PC-3 (cell line): Measurements from ENCODE around the gene GFER.

Experiments used
- CTCF ChIP-seq: fragments of 300-600 bp; sonication (generic); conservative IDR thresholded peaks from 2 replicates; pipeline ENCODE4 v1.5.1; 2017; ENCODE audit warnings: antibody characterized with exemption, low read depth, mild to moderate bottlenecking, low read length
- EZH2 ChIP-seq: fragments of 300-600 bp; sonication (generic); IDR thresholded peaks from one replicate; pipeline ENCODE4 v1.6.1; 2017; ENCODE audit warnings: antibody characterized with exemption, mild to moderate bottlenecking, low read length; ENCODE audit not compliant: unreplicated experiment
- EZH2phosphoT487 ChIP-seq: fragments of 300-600 bp; sonication (generic); IDR thresholded peaks from 2 replicates; pipeline ENCODE4 v1.6.1; 2018; ENCODE audit warnings: mild to moderate bottlenecking, antibody characterized with exemption, low read length, borderline replicate concordance

DNA sequence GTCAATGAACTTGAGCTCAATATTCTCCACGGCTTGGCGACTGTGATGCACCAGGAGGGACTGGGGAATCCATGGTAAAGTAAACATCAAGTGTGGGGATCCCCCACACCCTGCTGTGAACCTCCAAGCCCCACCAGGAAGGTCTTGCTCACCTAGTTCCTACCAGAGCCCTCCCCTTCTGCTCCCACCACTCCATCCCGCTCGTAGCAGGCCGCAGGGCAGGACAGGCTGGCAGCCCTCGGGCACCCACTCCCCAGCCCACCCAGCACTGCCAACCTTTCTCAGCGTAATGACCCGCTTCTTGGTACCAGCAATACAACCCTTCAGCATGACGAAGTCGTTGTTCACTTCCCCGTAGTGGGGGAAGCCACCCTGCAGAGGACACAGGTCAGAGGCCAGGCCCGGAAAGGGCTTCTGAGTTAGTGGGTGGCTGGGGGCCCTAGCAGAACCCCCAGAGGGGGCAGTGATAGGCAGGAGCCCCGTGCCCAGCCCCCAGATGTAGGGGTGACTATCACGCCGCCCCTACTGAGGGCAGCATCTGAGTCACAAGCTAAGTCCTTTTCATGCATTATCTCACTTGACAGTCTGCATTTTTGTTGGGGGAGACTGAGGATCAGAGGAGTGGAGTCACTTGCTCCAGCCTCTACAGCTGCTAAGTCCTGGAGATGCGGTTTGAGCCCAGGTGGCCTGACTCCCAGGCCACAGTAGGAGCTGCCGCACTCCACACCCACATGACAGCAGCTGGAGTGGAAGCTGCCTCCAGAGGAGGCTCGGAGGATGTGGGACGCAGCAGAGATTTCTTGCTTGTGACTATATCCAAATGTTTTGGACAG lies 38.2 kb upstream of the GFER start:
- TF ChIP-seq CTCF (no peak), EZH2 (no peak), EZH2phosphoT487 (no peak)
